SK-N-MC (cell line): ENCODE measurements around the gene TUBB2A.
"Not testable (repeated sequence)": the region's sequence is repeated elsewhere in the genome, so short reads cannot be mapped to it uniquely, and the experiment has no call there.

ENCODE experiments used
- EZH2 ChIP-seq: fragments of 200-600 bp; sonication (generic); IDR thresholded peaks from one replicate; pipeline ENCODE4 v1.6.1; 2017; ENCODE audit warnings: antibody characterized with exemption
- FOXP2 ChIP-seq: optimal IDR thresholded peaks from 2 replicates; pipeline ENCODE3; 2011; ENCODE audit warnings: mild to moderate bottlenecking, moderate library complexity; ENCODE audit not compliant: insufficient read depth; ENCODE audit errors: extremely low read length, control extremely low read depth
- POLR2AphosphoS5 ChIP-seq: IDR thresholded peaks from 2 replicates; pipeline ENCODE4 v1.6.1; 2012; ENCODE audit warnings: mild to moderate bottlenecking, low read depth, low read length, borderline replicate concordance

DNA sequence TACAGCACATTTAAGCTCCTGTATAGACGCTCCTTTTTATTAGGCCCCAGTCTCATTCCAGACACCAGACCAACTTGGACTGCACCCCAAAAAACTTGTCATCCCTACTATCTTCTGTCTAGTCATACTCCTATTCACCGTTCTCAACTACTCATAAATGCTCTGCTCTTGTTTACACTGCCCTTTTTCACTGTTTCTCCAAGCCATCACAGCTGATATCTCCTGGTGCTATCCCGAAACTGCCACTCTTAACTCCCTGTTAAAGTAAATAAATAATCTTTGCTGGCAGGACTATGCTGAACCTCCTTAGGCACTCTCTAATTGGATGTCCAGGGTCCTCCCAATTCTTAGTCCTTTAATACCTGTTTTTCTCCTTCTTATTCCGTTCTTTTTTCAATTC lies 15.4 kb upstream of the TUBB2A start:
- TF ChIP-seq POLR2AphosphoS5, EZH2, FOXP2: not testable (repeated sequence)
